Germinal center (tissue), 1 donor: ENCODE data around the gene NRTN.
A peak's percentile ranks its signal among the peaks of the same experiment; 100 is the strongest.

Experiments
- DNase-seq: peaks from one replicate; pipeline ENCODE4 v3.0.0; 2012; ENCODE audit warnings: mixed read lengths, low spot score

The NRTN gene

GRCh38 chr19:5790559-5791520 is 14.0 kb upstream of the NRTN start, which contains the start of gene DUS3L:
Gene DUS3L (minus strand): TSS chr19:5791163. CDS start chr19:5791141, 22 bp downstream.
- DNase-seq, result peak; percentile 97

- DNase-seq, result no peak
These were observed 12.6 kb upstream of the NRTN start for GRCh38 chr19:5792224-5792623.

GRCh38 chr19:5793188-5793587 is 11.7 kb upstream of the NRTN start:
- no peak for DNase-seq

- DNase-seq, result no peak
These were observed 9.4 kb upstream of the NRTN start for GRCh38 chr19:5795382-5795919.

- DNase-seq, result no peak
These were observed 6.6 kb upstream of the NRTN start for GRCh38 chr19:5798244-5798643.

GRCh38 chr19:5799247-5800241 is 5.3 kb upstream of the NRTN start:
- no peak for DNase-seq

GRCh38 chr19:5800361-5801270 is 4.3 kb upstream of the NRTN start:
- no peak for DNase-seq

- DNase-seq, result no peak
These were observed 2.9 kb upstream of the NRTN start for GRCh38 chr19:5801796-5802619.

- no peak for DNase-seq
These were observed 1.5 kb upstream of the NRTN start for GRCh38 chr19:5803441-5803751.

- peak; percentile 96 for DNase-seq
These were observed 933 bp upstream of the NRTN start for GRCh38 chr19:5803752-5804515.

- DNase-seq, result peak; percentile 75
These were observed 730 bp downstream of the NRTN start for GRCh38 chr19:5805462-5806132.

- DNase-seq, result no peak
These were observed 1.2 kb downstream of the NRTN start for GRCh38 chr19:5806133-5806489.

GRCh38 chr19:5806905-5807304 is 2.0 kb downstream of the NRTN start:
- no peak for DNase-seq

GRCh38 chr19:5808120-5808816 is 3.4 kb downstream of the NRTN start:
- no peak for DNase-seq

- DNase-seq, result no peak
These were observed 4.2 kb downstream of the NRTN start for GRCh38 chr19:5809053-5809452.

- no peak for DNase-seq
These were observed 4.6 kb downstream of the NRTN start for GRCh38 chr19:5809469-5809868.

- no peak for DNase-seq
These were observed 6.2 kb downstream of the NRTN start for GRCh38 chr19:5811117-5811516.

GRCh38 chr19:5814123-5814851 is 9.4 kb downstream of the NRTN start:
- DNase-seq, result no peak
